Panc1 (cell line): ENCODE measurements around the gene FOXB2.

Source experiments
- CTCF ChIP-seq: fragments of 450-650 bp; IDR thresholded peaks from 2 replicates; pipeline ENCODE4 v1.5.1; 2017; ENCODE audit warnings: mild to moderate bottlenecking
- POLR2AphosphoS5 ChIP-seq: IDR thresholded peaks from 2 replicates; pipeline ENCODE4 v1.6.1; 2012; ENCODE audit warnings: mild to moderate bottlenecking, low read depth, low read length, moderate library complexity
- REST ChIP-seq, 2 experiments: IDR thresholded peaks; 2 replicates each; pipeline ENCODE4 v1.6.1; 2011 to 2012; ENCODE audit warnings: low read depth in 2 of 2, control low read depth in 1 of 2, low read length in 1 of 2, mild to moderate bottlenecking in 1 of 2, moderate library complexity in 1 of 2; ENCODE audit not compliant: insufficient read depth in 1 of 2
- SIN3A ChIP-seq: IDR thresholded peaks from 2 replicates; pipeline ENCODE4 v1.6.1; 2012; ENCODE audit warnings: low read depth, mild to moderate bottlenecking, low read length, moderate library complexity, borderline replicate concordance; ENCODE audit not compliant: insufficient read depth
- TCF7L2 ChIP-seq: IDR thresholded peaks from 2 replicates; pipeline ENCODE4 v1.6.1; 2011; ENCODE audit warnings: mild to moderate bottlenecking, low read depth, low read length, inconsistent platforms

DNA sequence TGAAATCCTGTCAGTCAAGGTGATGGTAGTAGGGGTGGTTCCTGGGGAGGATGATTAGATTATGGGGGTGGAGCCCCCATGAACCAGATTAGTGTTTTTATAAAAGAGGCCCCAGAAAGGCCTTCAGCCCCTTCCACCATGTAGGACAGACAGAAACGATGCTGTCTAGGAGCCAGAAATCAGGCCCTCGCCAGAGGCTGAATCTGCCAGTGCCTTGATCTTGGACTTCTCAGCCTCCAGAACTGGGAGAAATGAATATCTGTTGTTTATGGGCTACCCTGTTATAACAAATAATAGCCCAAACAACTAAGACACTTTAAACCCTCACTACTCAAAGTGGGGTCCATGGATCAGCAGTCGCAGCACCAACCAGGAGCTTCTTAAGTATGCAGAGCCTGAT lies 20.2 kb upstream of the FOXB2 start:
- TF ChIP-seq POLR2AphosphoS5 = no peak
- TF ChIP-seq CTCF = no peak
- TF ChIP-seq SIN3A = no peak
- TF ChIP-seq REST (IDR thresholded peaks at IDR 0.05; ENCODE audit: insufficient read depth in 1 of 2, low read depth in 2 of 2, low read length in 1 of 2) = no peak
- no peak for TF ChIP-seq TCF7L2
